GM18868 (cell line): ENCODE results near the gene ASB14.
A peak's percentile ranks its signal among the peaks of the same experiment; 100 is the strongest.

Experiments used
- ATAC-seq: cut with Tn5 transposase; IDR thresholded peaks from one replicate; pipeline ENCODE4 v1.9.1; 2021; ENCODE audit warnings: mild to moderate bottlenecking, moderate library complexity; ENCODE audit not compliant: unreplicated experiment

ASB14 gene

GRCh38 chr3:57261929-57262328, 30.6 kb downstream of the ASB14 start:
- ATAC-seq = no peak

GRCh38 chr3:57261119-57261518, 31.4 kb downstream of the ASB14 start:
- no peak for ATAC-seq

GRCh38 chr3:57257678-57258077, 34.8 kb downstream of the ASB14 start:
- ATAC-seq = no peak

GRCh38 chr3:57256844-57257243, 35.6 kb downstream of the ASB14 start:
- no peak for ATAC-seq

GRCh38 chr3:57252404-57252803, 40.1 kb downstream of the ASB14 start:
- ATAC-seq = no peak

- no peak for ATAC-seq
These were observed 47.5 kb downstream of the ASB14 start for GRCh38 chr3:57244946-57245345.

GRCh38 chr3:57234613-57235575, 57.6 kb downstream of the ASB14 start:
- ATAC-seq = peak; percentile 83

- ATAC-seq = no peak
These were observed 58.7 kb downstream of the ASB14 start for GRCh38 chr3:57233799-57234198.

- no peak for ATAC-seq
These were observed 62.5 kb downstream of the ASB14 start for GRCh38 chr3:57230006-57230405.

- peak; percentile 27 for ATAC-seq
These were observed 64.3 kb downstream of the ASB14 start for GRCh38 chr3:57227930-57228751.

GRCh38 chr3:57227204-57227929, 65.1 kb downstream of the ASB14 start, which contains the start of gene APPL1:
TSS of gene APPL1 (plus strand) at chr3:57227729. CDS start at chr3:57227884, 155 bp downstream.
- ATAC-seq = peak; percentile 89

- no peak for ATAC-seq
These were observed 66.3 kb downstream of the ASB14 start for GRCh38 chr3:57226176-57226575.

- ATAC-seq = no peak
These were observed 67.6 kb downstream of the ASB14 start for GRCh38 chr3:57224856-57225255.

GRCh38 chr3:57221883-57222282, 70.6 kb downstream of the ASB14 start:
- no peak for ATAC-seq
